A673 (cell line): ENCODE measurements around the gene ENTPD5.

Experiments
- EZH2 ChIP-seq: fragments of 200-600 bp; sonication (generic); IDR thresholded peaks from 2 replicates; pipeline ENCODE4 v1.6.1; 2017; ENCODE audit warnings: borderline replicate concordance, low read depth, mild to moderate bottlenecking, mixed read lengths, antibody characterized with exemption, low read length; ENCODE audit not compliant: poor library complexity, severe bottlenecking
- TF ChIP-seq, protein P1 (sequence below): fragments of 300-800, 200-600 bp; sonication (generic); conservative IDR thresholded peaks from 2 replicates; pipeline ENCODE4 v1.5.1; 2017; ENCODE audit warnings: low read depth, mild to moderate bottlenecking, antibody characterized with exemption, low read length, moderate library complexity, mixed read lengths

DNA sequence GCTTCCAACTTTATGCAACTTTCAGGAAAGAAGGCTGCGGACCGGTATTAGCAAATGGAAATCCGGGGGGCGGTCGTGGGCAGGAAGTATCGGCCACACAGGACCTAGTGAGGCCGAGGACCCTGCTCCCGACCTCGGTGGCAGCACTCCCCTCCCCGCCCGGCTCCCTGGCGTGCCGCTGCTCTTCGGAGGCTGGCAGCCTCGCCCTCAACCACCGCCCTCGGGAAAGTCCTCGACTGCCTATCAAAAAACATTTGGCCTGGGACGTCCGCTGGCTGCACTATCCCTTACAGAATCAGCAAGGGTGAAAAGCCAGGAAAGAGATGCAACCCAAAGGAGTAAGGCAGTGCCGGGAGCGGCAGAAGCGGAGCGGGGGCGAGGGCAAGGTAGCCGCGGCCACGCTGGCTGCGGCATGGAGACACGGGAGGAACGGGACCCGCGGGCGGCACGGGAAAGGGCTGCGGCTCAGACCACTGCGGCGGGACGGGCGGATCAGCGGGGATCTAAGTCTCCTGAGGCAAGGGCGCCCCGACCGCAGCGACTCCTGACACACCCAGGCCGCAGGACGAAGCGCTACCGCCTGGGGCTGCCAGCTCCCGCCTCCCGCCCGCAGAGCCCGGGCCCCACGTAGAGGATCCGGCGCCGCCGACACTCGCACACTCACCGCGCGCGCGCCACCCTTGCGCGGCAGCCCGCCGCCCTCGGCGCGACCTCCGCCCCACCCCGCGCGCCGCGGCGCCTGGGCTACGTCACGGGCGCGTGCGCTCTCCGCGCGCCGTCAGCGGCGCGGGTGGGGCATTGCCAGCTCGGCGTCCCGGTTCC lies at the start of gene ENTPD5, which contains the start of gene BBOF1:
- TF ChIP-seq, protein P1, sequence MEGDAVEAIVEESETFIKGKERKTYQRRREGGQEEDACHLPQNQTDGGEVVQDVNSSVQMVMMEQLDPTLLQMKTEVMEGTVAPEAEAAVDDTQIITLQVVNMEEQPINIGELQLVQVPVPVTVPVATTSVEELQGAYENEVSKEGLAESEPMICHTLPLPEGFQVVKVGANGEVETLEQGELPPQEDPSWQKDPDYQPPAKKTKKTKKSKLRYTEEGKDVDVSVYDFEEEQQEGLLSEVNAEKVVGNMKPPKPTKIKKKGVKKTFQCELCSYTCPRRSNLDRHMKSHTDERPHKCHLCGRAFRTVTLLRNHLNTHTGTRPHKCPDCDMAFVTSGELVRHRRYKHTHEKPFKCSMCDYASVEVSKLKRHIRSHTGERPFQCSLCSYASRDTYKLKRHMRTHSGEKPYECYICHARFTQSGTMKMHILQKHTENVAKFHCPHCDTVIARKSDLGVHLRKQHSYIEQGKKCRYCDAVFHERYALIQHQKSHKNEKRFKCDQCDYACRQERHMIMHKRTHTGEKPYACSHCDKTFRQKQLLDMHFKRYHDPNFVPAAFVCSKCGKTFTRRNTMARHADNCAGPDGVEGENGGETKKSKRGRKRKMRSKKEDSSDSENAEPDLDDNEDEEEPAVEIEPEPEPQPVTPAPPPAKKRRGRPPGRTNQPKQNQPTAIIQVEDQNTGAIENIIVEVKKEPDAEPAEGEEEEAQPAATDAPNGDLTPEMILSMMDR, result no peak
- no peak for TF ChIP-seq EZH2
